MM.1S (cell line): ENCODE data around the gene LRMDA.

Experiments used
- EZH2 ChIP-seq: fragments of 300-600 bp; sonication (generic); optimal IDR thresholded peaks from 2 replicates; pipeline ENCODE3; 2017; ENCODE audit warnings: low read depth, mild to moderate bottlenecking, antibody characterized with exemption, low read length, mixed read lengths
- EZH2phosphoT487 ChIP-seq: fragments of 300-600 bp; sonication (generic); IDR thresholded peaks from 2 replicates; pipeline ENCODE4 v1.6.1; 2018; ENCODE audit warnings: antibody characterized with exemption, low read length
- TF ChIP-seq, protein P1 (sequence below): fragments of 300-600 bp; sonication (generic); IDR thresholded peaks from 2 replicates; pipeline ENCODE4 v1.5.1; 2016; ENCODE audit warnings: antibody characterized with exemption, low read length, mixed read lengths

DNA sequence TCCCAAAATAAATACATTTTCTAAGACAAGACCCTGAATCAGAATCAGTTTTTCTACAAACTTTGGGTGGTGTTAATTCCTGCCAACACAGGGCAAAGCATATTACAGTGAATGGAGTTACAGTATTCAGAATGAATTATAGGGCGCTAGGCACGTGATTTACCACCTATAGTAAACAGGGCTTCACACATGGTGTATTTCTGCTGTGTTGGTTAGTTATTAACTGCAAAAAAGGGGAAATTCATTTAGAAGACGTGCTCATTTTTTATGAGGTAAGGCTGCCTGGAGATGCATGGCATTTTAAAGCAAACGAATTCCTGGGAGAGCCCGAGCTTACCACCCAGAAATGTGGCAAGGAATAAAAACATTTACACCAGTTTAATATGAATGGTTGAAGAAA lies 393.8 kb downstream of the LRMDA start:
- TF ChIP-seq, protein P1, sequence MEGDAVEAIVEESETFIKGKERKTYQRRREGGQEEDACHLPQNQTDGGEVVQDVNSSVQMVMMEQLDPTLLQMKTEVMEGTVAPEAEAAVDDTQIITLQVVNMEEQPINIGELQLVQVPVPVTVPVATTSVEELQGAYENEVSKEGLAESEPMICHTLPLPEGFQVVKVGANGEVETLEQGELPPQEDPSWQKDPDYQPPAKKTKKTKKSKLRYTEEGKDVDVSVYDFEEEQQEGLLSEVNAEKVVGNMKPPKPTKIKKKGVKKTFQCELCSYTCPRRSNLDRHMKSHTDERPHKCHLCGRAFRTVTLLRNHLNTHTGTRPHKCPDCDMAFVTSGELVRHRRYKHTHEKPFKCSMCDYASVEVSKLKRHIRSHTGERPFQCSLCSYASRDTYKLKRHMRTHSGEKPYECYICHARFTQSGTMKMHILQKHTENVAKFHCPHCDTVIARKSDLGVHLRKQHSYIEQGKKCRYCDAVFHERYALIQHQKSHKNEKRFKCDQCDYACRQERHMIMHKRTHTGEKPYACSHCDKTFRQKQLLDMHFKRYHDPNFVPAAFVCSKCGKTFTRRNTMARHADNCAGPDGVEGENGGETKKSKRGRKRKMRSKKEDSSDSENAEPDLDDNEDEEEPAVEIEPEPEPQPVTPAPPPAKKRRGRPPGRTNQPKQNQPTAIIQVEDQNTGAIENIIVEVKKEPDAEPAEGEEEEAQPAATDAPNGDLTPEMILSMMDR: no peak
- TF ChIP-seq EZH2 (no peak), EZH2phosphoT487 (no peak)
